GM12878 (cell line): Measurements from ENCODE around the gene OR10G3. TPM values are rescaled to one million over a fixed set of nuclear protein-coding genes. Genes with fewer than 3 reads are reported as not detected.

Source experiments
- ATAC-seq: fragments of 200-7000 bp; cut with Tn5 transposase; 3 replicates; pipeline ENCODE4 v1.9.1; 2020; ENCODE audit warnings: mild to moderate bottlenecking, moderate library complexity
- BruUV-seq: library from RNA; stranded (reverse); fragments of 400-500 nt; replicated peaks from 2 replicates; lab custom pipeline; 2021; lab: Mats Ljungman, UMichigan
- CTCF ChIA-PET: fragments of 300-600 bp; sonication (Branson Sonifier 250); formaldehyde crosslinking; extraction: SDS; loops from one replicate; lab custom pipeline; 2021; ENCODE audit warnings: inconsistent platforms; lab: Yijun Ruan, JAX
- POLR2A ChIA-PET: fragments of 350-600 bp; formaldehyde crosslinking; extraction: SDS; loops from one replicate; lab custom pipeline; 2021; ENCODE audit warnings: inconsistent platforms; lab: Charles Lee
- RAD21 ChIA-PET: fragments of 300-600 bp; sonication (Branson Sonifier 250); formaldehyde crosslinking; loops from one replicate; lab custom pipeline; 2023; ENCODE audit warnings: antibody characterized with exemption; ENCODE audit not compliant: unreplicated experiment; lab: Charles Lee
- SMC1A ChIA-PET: fragments of 300-600 bp; sonication (Branson Sonifier 250); formaldehyde crosslinking; loops from one replicate; lab custom pipeline; 2023; ENCODE audit not compliant: unreplicated experiment, uncharacterized antibody; lab: Charles Lee
- DNase-seq: peaks from one replicate; pipeline ENCODE4 v3.0.0-alpha.2; 2011; ENCODE audit warnings: low read depth, low spot score
- FAIRE-seq: peaks from 3 replicates; lab custom pipeline; 2011; peaks lifted over from hg19 to GRCh38; lab: Jason Lieb, UNC
- H2AFZ ChIP-seq: 2 replicates; pipeline ENCODE4 v1.6.0; 2011; ENCODE audit warnings: low read depth, low read length, control low read depth; ENCODE audit not compliant: control insufficient read depth
- H3K27ac ChIP-seq: 2 replicates; pipeline ENCODE4 v1.5.1; 2011; ENCODE audit warnings: control low read depth; ENCODE audit not compliant: control insufficient read depth, insufficient read depth
- H3K27me3 ChIP-seq, 2 experiments: replicated peaks in 1 of 2; 2 replicates each; pipeline versions ENCODE4 v1.6.0 to v1.6.1; 2011; ENCODE audit warnings: low read length in 1 of 2; ENCODE audit not compliant: control insufficient read depth in 2 of 2, insufficient read depth in 2 of 2
- H3K36me3 ChIP-seq, 2 experiments: 2 replicates each; pipeline ENCODE4 v1.5.1; 2011; ENCODE audit warnings: low read length in 1 of 2; ENCODE audit not compliant: control insufficient read depth in 2 of 2, insufficient read depth in 2 of 2
- H3K4me1 ChIP-seq: 2 replicates; pipeline ENCODE4 v1.6.1; 2011; ENCODE audit warnings: mild to moderate bottlenecking, low read length, moderate library complexity, mixed read lengths; ENCODE audit not compliant: control insufficient read depth, insufficient read depth
- H3K4me2 ChIP-seq: 2 replicates; pipeline ENCODE4 v1.6.0; 2011; ENCODE audit warnings: control low read depth; ENCODE audit not compliant: control insufficient read depth, insufficient read depth
- H3K4me3 ChIP-seq: fragments of 200-600 bp; sonication (generic); 2 replicates; pipeline ENCODE4 v1.5.1; 2016
- H3K79me2 ChIP-seq: 2 replicates; pipeline ENCODE4 v1.6.0; 2011; ENCODE audit warnings: low read length; ENCODE audit not compliant: control insufficient read depth, insufficient read depth
- H3K9ac ChIP-seq: 2 replicates; pipeline ENCODE4 v1.8.0; 2011; ENCODE audit warnings: low read length, control low read depth, mixed read lengths; ENCODE audit not compliant: control insufficient read depth, insufficient read depth
- H3K9me3 ChIP-seq: replicated peaks from 3 replicates; pipeline ENCODE4 v1.5.1; 2011; ENCODE audit warnings: mild to moderate bottlenecking, low read length; ENCODE audit not compliant: control insufficient read depth, insufficient read depth
- H4K20me1 ChIP-seq: 2 replicates; pipeline ENCODE4 v1.6.0; 2011; ENCODE audit not compliant: control insufficient read depth, insufficient read depth
- CEBPB ChIP-seq, 2 experiments: fragments of 150-350 bp in 1 of 2; IDR thresholded peaks; 2 replicates each; pipeline ENCODE4 v1.6.1; 2012 to 2014; ENCODE audit warnings: low read depth in 2 of 2, low read length in 2 of 2, borderline replicate concordance in 1 of 2, inconsistent platforms in 1 of 2
- CREM ChIP-seq: IDR thresholded peaks from 2 replicates; pipeline ENCODE4 v1.6.1; 2014; ENCODE audit warnings: antibody characterized with exemption, low read depth
- LARP7 ChIP-seq: fragments of 450-650 bp; IDR thresholded peaks from 2 replicates; pipeline ENCODE4 v1.6.1; 2017; ENCODE audit warnings: mild to moderate bottlenecking
- MEF2B ChIP-seq: fragments of 450-650 bp; IDR thresholded peaks from 2 replicates; pipeline ENCODE4 v1.6.1; 2018; ENCODE audit warnings: mild to moderate bottlenecking, moderate library complexity; ENCODE audit not compliant: partially characterized antibody, poor library complexity, severe bottlenecking
- MYC ChIP-seq: IDR thresholded peaks from 2 replicates; pipeline ENCODE4 v1.6.1; 2011; ENCODE audit warnings: mild to moderate bottlenecking, low read length, moderate library complexity, inconsistent platforms; ENCODE audit not compliant: insufficient read depth, insufficient replicate concordance, insufficient read length, severe bottlenecking
- PAX5 ChIP-seq: IDR thresholded peaks from 2 replicates; pipeline ENCODE4 v1.6.1; 2011; ENCODE audit warnings: low read depth, low read length, borderline replicate concordance
- PML ChIP-seq: IDR thresholded peaks from 2 replicates; pipeline ENCODE4 v1.6.1; 2012; ENCODE audit warnings: low read length, inconsistent platforms
- POLR2A ChIP-seq: IDR thresholded peaks from 2 replicates; pipeline ENCODE4 v1.6.1; 2011; ENCODE audit warnings: low read depth, mild to moderate bottlenecking, low read length
- RAD21 ChIP-seq: IDR thresholded peaks from 2 replicates; pipeline ENCODE4 v1.6.1; 2011; ENCODE audit warnings: mild to moderate bottlenecking, low read depth, low read length, moderate library complexity; ENCODE audit not compliant: insufficient read depth
- RUNX3 ChIP-seq: IDR thresholded peaks from 2 replicates; pipeline ENCODE4 v1.6.1; 2012; ENCODE audit warnings: low read length, inconsistent platforms
- SMC3 ChIP-seq: IDR thresholded peaks from 2 replicates; pipeline ENCODE4 v1.6.1; 2011; ENCODE audit warnings: low read length, improper control_type of control experiment, borderline replicate concordance
- SP1 ChIP-seq: IDR thresholded peaks from one replicate; pipeline ENCODE4 v1.6.1; 2011; ENCODE audit warnings: low read depth, low read length
- STAT3 ChIP-seq: IDR thresholded peaks from 2 replicates; pipeline ENCODE4 v1.6.1; 2011; ENCODE audit warnings: low read depth, low read length, improper control_type of control experiment
- YY1 ChIP-seq: IDR thresholded peaks from 2 replicates; pipeline ENCODE4 v1.6.1; 2011; ENCODE audit warnings: low read depth, mild to moderate bottlenecking, low read length
- ZNF24 ChIP-seq: fragments of 450-650 bp; IDR thresholded peaks from 2 replicates; pipeline ENCODE4 v1.6.1; 2017; ENCODE audit warnings: antibody characterized with exemption, mild to moderate bottlenecking
- WGBS: methylation state at CpG from one replicate; pipeline ENCODE4 v1.1.6; 2016; ENCODE audit warnings: low lambda C conversion rate; ENCODE audit not compliant: insufficient replicate concordance, insufficient coverage; ENCODE audit errors: missing lambda C conversion rate; 5-methylcytosine and 5-hydroxymethylcytosine counted together
- in situ Hi-C: fragments of 300-500 bp; cut with MboI; formaldehyde crosslinking; loops from 9 replicates; pipeline ENCODE4 v1.14.3; 2018; ENCODE audit warnings: mixed read lengths
- intact Hi-C: fragments of 100-400 bp; cut with micrococcal nuclease; formaldehyde crosslinking; loops from one replicate; pipeline ENCODE4 v1.14.2; 2022; ENCODE audit not compliant: unreplicated experiment
- polyA plus RNA-seq, 11 experiments: library from polyadenylated mRNA; depleted of rRNA in 4 of 11; unstranded in 6 of 11; stranded (reverse) in 5 of 11; fragments of >200 nt; fragmentation: Nextera tagmentation in 4 of 11; fragmentation: Illumina TruSeq in 1 of 11; extraction: Ambion mirVana in 4 of 11; extraction: Trizol in 1 of 11; gene quantifications; 1 replicate in 1 of 11; 2 replicates in 10 of 11; pipeline versions ENCODE4 v1.2.1 to v1.2.3, GENCODE V29; 2011 to 2016; ENCODE audit warnings: inconsistent platforms in 2 of 11, missing spikeins in 2 of 11, low read depth in 1 of 11
- total RNA-seq, 4 experiments: library from RNA; depleted of rRNA in 3 of 4; stranded (reverse); fragments of >200 nt in 3 of 4; fragmentation: Illumina TruSeq in 1 of 4; extraction: Trizol in 1 of 4; gene quantifications; 2 replicates each; pipeline versions ENCODE4 v1.2.1 to v1.2.3, GENCODE V29; 2013 to 2021
- TF ChIP-seq, protein P1 (sequence below): fragments of 450-650 bp; IDR thresholded peaks from 2 replicates; pipeline ENCODE4 v1.6.1; 2016; ENCODE audit warnings: mild to moderate bottlenecking
- TF ChIP-seq, protein P2 (sequence below): fragments of 450-650 bp; IDR thresholded peaks from 2 replicates; pipeline ENCODE4 v1.6.1; 2016; ENCODE audit warnings: mild to moderate bottlenecking, moderate library complexity, borderline replicate concordance
- TF ChIP-seq, protein P3 (sequence below): fragments of 450-650 bp; IDR thresholded peaks from 2 replicates; pipeline ENCODE4 v1.6.1; 2018; ENCODE audit warnings: mild to moderate bottlenecking, low read depth, moderate library complexity; ENCODE audit not compliant: partially characterized antibody

OR10G3 gene
- total and polyA plus RNA-seq, 10 of the 15 experiments (the other 5 are each of a cell fraction or from before 2014, with no cell fraction given): not detected

DNA sequence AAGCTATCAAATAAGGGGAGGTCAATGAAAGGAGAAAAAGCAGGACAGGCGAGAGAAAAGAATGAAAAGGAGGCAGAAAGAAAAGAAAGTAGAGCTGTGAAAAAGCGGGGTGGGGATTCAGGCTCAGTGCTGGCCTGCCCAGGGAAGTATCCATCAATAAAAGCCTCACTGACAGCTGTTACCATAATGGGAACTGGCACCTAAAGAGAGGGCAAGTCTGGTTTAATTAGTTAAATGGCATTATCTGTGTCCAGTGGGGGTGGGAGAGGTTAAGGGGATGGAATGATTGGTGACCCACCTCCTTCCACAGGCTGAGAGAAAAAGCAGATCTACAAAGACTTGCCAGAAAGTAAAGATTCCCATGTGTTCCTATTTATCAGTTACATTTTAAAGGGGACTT, 61.2 kb downstream of the OR10G3 start:
- BruUV-seq: no TSS peak
- H3K4me1 ChIP-seq: no peaks in the 10 kb centered on the region
- ChIA-PET POLR2A (no interaction called here), CTCF (interaction anchor here (0.7 to 4.5 kb wide), 3 partner anchors 10 to 38 kb away, joined by 3 to 22 read pairs (median 5); no protein-coding TSS in a partner anchor), RAD21 (no interaction called here), SMC1A (interaction anchor here (1.5 kb wide), 1 partner anchor 20 kb away, joined by 7 read pairs; no protein-coding TSS in a partner anchor)
- no peak overlapping the region for H2AFZ ChIP-seq
- H3K36me3 ChIP-seq: no peaks in the 10 kb centered on the region
- no peaks in the 10 kb centered on the region for H3K27me3 ChIP-seq
- in situ Hi-C loops: no loop called here
- ATAC-seq: no peak
- no peak overlapping the region for H3K4me2 ChIP-seq
- DNase-seq: no peak
- FAIRE-seq: no peak
- H3K4me3 ChIP-seq: no peak overlapping the region
- H3K27ac ChIP-seq: no peak overlapping the region
- no peaks in the 10 kb centered on the region for H3K9me3 ChIP-seq
- H3K79me2 ChIP-seq: no peaks in the 10 kb centered on the region
- intact Hi-C loops: no loop called here
- 51% methylated on average over 2 of the region's 2 CpGs for WGBS
- H4K20me1 ChIP-seq: no peaks in the 10 kb centered on the region
- no peak overlapping the region for H3K9ac ChIP-seq
- TF ChIP-seq POLR2A (no peak), LARP7 (no peak), SP1 (no peak), CEBPB (IDR thresholded peaks at IDR 0.05; ENCODE audit: borderline replicate concordance in 1 of 2, low read depth in 2 of 2, low read length in 2 of 2) (no peak), YY1 (no peak), MYC (no peak), PML (no peak), MEF2B (no peak), SMC3 (no peak), STAT3 (no peak), ZNF24 (no peak), RUNX3 (no peak), RAD21 (no peak), CREM (no peak), PAX5 (no peak)
- TF ChIP-seq, protein P1, sequence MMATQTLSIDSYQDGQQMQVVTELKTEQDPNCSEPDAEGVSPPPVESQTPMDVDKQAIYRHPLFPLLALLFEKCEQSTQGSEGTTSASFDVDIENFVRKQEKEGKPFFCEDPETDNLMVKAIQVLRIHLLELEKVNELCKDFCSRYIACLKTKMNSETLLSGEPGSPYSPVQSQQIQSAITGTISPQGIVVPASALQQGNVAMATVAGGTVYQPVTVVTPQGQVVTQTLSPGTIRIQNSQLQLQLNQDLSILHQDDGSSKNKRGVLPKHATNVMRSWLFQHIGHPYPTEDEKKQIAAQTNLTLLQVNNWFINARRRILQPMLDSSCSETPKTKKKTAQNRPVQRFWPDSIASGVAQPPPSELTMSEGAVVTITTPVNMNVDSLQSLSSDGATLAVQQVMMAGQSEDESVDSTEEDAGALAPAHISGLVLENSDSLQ: no peak
- TF ChIP-seq, protein P2, sequence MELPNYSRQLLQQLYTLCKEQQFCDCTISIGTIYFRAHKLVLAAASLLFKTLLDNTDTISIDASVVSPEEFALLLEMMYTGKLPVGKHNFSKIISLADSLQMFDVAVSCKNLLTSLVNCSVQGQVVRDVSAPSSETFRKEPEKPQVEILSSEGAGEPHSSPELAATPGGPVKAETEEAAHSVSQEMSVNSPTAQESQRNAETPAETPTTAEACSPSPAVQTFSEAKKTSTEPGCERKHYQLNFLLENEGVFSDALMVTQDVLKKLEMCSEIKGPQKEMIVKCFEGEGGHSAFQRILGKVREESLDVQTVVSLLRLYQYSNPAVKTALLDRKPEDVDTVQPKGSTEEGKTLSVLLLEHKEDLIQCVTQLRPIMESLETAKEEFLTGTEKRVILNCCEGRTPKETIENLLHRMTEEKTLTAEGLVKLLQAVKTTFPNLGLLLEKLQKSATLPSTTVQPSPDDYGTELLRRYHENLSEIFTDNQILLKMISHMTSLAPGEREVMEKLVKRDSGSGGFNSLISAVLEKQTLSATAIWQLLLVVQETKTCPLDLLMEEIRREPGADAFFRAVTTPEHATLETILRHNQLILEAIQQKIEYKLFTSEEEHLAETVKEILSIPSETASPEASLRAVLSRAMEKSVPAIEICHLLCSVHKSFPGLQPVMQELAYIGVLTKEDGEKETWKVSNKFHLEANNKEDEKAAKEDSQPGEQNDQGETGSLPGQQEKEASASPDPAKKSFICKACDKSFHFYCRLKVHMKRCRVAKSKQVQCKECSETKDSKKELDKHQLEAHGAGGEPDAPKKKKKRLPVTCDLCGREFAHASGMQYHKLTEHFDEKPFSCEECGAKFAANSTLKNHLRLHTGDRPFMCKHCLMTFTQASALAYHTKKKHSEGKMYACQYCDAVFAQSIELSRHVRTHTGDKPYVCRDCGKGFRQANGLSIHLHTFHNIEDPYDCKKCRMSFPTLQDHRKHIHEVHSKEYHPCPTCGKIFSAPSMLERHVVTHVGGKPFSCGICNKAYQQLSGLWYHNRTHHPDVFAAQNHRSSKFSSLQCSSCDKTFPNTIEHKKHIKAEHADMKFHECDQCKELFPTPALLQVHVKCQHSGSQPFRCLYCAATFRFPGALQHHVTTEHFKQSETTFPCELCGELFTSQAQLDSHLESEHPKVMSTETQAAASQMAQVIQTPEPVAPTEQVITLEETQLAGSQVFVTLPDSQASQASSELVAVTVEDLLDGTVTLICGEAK: no peak
- TF ChIP-seq, protein P3, sequence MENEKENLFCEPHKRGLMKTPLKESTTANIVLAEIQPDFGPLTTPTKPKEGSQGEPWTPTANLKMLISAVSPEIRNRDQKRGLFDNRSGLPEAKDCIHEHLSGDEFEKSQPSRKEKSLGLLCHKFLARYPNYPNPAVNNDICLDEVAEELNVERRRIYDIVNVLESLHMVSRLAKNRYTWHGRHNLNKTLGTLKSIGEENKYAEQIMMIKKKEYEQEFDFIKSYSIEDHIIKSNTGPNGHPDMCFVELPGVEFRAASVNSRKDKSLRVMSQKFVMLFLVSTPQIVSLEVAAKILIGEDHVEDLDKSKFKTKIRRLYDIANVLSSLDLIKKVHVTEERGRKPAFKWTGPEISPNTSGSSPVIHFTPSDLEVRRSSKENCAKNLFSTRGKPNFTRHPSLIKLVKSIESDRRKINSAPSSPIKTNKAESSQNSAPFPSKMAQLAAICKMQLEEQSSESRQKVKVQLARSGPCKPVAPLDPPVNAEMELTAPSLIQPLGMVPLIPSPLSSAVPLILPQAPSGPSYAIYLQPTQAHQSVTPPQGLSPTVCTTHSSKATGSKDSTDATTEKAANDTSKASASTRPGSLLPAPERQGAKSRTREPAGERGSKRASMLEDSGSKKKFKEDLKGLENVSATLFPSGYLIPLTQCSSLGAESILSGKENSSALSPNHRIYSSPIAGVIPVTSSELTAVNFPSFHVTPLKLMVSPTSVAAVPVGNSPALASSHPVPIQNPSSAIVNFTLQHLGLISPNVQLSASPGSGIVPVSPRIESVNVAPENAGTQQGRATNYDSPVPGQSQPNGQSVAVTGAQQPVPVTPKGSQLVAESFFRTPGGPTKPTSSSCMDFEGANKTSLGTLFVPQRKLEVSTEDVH: no peak
